RWPE1 (cell line): ENCODE data around the gene CTSC.

Source experiments
- CTCF ChIA-PET: fragments of 350-600 bp; sonication (Branson Sonifier 250); formaldehyde crosslinking; extraction: SDS; loops from one replicate; lab custom pipeline; 2021; lab: Yijun Ruan, JAX
- POLR2A ChIA-PET: fragments of 400-600 bp; formaldehyde crosslinking; extraction: SDS; loops from one replicate; lab custom pipeline; 2020; ENCODE audit warnings: antibody characterized with exemption; ENCODE audit not compliant: low non-redundant PET; lab: Yijun Ruan, JAX
- DNase-seq: peaks from one replicate; pipeline ENCODE4 v3.0.0; 2012; ENCODE audit warnings: low spot score
- H3K27ac ChIP-seq: fragments of 450-650 bp; 2 replicates; pipeline ENCODE4 v1.5.1; 2017
- TF ChIP-seq, protein P1 (sequence below): fragments of 450-650 bp; conservative IDR thresholded peaks from 2 replicates; pipeline ENCODE4 v1.5.1; 2017; ENCODE audit warnings: low read depth, mild to moderate bottlenecking

CTSC gene

DNA sequence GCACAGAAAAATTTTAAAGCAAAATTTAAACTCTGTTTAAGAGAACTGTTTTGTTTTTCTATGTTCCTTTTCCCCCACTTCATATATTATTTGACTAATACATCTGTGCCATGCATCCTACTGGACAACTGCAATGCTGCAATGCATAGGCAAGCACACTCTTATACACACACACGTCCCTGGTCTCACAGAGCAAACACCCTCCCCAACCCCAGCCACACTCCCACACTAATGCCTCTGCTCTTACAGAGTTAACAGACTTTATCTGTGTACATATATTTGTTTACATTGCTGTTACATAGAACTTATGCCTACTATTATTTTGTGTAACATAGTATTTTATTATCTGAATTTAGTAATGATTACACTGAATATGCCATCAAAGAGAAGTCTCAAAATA, 25.5 kb upstream of the CTSC start:
- DNase-seq: no peak
- TF ChIP-seq, protein P1, sequence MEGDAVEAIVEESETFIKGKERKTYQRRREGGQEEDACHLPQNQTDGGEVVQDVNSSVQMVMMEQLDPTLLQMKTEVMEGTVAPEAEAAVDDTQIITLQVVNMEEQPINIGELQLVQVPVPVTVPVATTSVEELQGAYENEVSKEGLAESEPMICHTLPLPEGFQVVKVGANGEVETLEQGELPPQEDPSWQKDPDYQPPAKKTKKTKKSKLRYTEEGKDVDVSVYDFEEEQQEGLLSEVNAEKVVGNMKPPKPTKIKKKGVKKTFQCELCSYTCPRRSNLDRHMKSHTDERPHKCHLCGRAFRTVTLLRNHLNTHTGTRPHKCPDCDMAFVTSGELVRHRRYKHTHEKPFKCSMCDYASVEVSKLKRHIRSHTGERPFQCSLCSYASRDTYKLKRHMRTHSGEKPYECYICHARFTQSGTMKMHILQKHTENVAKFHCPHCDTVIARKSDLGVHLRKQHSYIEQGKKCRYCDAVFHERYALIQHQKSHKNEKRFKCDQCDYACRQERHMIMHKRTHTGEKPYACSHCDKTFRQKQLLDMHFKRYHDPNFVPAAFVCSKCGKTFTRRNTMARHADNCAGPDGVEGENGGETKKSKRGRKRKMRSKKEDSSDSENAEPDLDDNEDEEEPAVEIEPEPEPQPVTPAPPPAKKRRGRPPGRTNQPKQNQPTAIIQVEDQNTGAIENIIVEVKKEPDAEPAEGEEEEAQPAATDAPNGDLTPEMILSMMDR: no peak
- CTCF ChIA-PET: no interaction called here
- no peak overlapping the region for H3K27ac ChIP-seq
- POLR2A ChIA-PET: no interaction called here

DNA sequence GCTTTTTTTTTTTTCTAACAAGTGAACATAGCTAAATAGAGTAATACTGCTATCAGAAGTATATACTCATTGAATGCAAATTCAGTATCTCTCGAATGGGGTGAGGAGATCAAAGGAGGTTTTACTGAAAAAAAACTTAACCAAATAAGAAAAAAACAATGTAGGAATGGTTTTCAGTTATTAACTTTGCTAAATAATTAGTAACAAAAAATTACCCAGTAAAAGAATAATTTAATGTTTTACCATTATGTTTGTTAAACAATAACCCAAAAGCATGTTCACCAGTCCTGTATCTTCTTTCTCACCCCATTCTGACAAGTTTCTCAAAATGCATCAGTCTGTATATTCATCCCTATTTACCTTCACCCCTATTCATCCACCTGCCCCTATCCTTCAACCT, 22.6 kb upstream of the CTSC start:
- ChIA-PET CTCF (no interaction called here), POLR2A (no interaction called here)
- TF ChIP-seq, protein P1: no peak
- H3K27ac ChIP-seq: no peak overlapping the region
- no peak for DNase-seq

DNA sequence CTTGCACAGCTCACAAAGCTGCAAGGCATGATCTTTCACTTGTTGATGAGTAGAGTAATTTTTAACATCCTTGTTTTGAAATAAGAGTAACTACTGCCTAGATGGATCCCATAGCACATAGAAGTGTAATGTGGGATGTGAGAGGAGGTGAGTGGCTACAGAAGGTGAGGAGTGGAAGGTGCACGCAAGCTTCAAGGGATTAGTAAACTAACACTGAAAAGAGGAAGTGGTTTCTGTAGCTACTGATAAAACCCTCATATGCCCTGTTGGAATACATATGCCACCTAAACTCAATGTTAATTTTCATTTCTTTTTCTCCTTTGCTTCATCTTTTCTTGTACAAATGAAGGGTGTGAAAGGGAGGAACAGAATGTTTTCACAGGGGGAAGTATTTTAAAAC, 22.0 kb upstream of the CTSC start:
- no peak for DNase-seq
- no peak overlapping the region for H3K27ac ChIP-seq
- POLR2A ChIA-PET: no interaction called here
- CTCF ChIA-PET: no interaction called here
- TF ChIP-seq, protein P1: no peak

DNA sequence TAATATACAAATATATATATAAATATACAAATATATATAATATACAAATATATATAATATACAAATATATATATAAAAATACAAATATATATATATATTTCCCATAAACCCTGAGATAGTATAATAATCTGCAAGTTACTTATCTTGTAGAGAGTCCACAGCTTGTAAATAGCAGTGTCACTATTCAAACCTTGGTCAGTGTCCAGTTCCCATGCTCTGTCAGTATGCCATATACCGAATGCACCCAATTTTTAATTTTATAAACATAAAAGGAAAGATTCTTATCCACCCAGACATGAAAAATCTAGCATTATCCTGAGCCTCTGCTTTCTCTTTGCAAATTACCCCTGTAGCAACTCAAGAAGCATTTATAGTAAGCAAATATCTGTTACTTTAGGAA, 21.6 kb upstream of the CTSC start:
- DNase-seq: no peak
- TF ChIP-seq, protein P1: no peak
- ChIA-PET CTCF (no interaction called here), POLR2A (no interaction called here)
- no peak overlapping the region for H3K27ac ChIP-seq

DNA sequence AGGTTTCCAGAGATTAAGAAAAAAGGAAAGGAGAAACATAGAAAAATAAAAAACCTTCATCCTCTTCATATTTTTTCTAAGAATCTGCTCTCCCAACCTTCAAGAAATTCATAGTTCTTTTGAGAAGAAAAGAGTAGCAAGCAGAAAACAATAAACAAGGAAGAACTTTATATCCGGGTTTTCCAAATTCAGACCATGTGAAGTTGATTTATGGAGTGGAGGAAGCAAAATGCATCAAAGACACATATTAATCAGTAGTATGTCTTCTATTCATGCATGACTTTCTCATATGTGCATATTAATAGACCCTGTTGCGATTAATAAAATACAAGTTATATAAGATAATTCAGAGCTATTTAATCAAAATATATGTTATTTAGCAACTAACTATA, 20.5 kb upstream of the CTSC start:
- no peak for DNase-seq
- ChIA-PET POLR2A (no interaction called here), CTCF (interaction anchor here (0.6 kb wide), 1 partner anchor 435 kb away, joined by 3 read pairs; no protein-coding TSS in a partner anchor)
- no peak overlapping the region for H3K27ac ChIP-seq
- TF ChIP-seq, protein P1: no peak

DNA sequence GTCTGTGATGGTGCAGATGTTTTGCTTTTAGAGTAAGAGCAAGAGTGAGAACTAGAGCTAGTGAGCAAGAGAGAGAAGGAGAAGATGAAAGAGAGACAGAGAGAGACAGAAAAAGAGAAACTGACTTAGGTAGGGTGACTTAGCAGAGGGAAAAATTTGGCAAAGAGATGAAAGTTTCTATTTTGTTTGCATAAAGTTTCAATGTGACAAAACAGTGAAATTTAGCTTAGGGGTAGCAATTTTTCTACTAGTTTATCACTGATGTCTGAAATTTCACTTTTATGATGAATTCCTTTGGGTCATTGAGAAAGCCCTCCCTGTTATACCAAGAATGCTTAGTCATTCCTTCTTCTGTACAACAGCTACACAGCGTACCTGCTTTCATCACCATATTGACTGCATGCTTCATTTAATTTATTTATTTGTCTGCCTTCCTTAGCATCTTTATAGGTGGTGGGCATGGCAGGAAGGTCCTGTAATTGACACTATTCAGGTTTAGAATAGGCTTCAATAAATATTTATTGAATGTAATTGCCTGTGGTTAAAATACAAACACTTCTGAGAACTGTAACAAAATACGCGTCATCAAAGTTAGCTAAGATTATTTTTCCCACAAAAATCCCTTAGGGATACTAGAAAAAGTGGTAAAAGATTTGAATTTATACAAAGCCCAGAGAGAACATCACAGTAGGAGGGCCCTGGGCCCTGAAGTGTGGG, 19.9 kb upstream of the CTSC start:
- H3K27ac ChIP-seq: no peak overlapping the region
- DNase-seq: no peak
- CTCF ChIA-PET: no interaction called here

More for the DNA sequence above, 19.9 kb upstream of the CTSC start:
- TF ChIP-seq, protein P1: no peak
- POLR2A ChIA-PET: no interaction called here
